ENCODE results near the gene PRRT1.

Gene PRRT1

DNA sequence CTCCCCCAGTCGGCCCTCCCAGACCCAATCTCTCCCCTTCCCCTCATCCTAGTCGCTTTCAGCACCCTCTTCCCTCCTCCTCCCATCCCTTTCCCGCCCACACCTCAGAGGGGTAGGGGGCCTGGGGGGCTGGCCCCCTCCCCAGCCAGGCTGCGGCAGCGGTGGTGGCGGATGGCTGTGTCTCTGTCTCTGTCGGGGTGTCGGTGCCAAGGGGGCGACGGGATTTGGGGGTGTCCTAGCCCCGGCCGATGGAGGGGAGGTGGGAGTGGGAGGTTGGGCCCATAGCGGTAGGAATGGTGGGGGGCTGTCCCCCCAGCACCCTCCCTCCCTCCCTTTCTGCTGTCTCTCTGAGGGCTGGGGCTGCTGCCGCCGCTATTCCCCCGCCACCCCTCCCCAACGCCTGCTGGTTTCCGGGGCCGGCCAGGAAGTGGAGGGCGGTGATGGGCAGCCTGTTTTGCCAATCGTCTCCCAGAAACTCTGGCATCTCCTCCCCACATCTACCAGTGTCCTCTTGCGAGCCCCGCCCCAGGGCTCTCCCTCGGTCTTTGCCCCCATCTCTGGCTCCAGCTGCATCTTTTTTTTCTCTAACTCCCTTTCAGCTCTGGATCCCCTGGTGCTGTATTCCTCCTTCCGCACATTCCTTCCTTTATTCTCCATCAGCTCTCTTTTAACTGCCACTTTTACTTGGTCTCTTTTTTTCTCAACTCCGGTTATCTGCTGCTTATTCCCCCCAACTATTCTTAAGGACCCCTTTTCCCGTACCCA is 24.2 kb upstream of the PRRT1 start, which contains the start of gene AGPAT1:
TSS of gene AGPAT1 (minus strand) at position 374 of the 765 bp plus-strand sequence. CDS start 4,588 bp downstream, outside the sequence.
- peak; percentile 93 to 95 for DNase-seq (ENCODE audit: low read depth in 2 of 2)

DNA sequence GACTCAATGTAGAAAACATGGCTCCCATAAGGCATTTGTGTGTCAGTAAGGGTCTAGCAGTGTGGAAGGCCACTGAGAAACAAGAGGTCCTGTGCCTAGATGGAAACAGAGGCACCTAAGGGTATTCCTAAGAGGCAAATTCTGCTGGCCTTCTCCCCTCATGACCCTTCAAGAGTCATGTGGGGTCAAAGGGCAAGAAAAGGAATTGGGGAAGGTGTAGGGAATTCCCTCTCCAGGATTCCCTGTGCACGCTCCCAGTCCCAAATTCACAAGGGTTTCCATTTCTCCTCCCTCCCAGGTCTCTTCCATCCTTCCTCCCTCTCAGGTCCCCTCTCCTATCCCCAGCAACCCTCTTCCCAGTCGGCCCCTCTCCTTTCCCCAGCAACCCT is 23.6 kb upstream of the PRRT1 start:
- no peak for DNase-seq (ENCODE audit: low read depth in 2 of 2)

DNA sequence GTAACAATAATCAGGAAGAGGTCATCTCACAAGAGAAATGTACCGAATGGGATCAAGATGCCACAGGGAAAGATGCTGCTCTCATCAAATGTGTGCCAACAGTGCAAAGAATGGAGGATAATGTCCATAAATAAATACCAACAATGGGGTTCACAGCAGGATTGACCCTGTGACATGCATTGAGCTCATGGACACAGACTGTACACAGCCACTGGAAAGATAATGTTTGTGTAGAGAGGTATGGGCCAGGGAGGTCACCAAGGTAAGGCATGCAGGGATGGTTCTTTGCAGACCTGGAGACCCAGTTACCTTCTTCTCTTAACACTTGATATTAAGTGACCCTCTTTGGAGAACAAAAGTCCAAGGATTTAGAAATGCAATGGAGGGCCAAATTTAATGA is 22.7 kb upstream of the PRRT1 start:
- no peak for DNase-seq (ENCODE audit: low read depth in 2 of 2)

GRCh38 chr6:32173051-32173727 is 21.4 kb upstream of the PRRT1 start:
- no peak for DNase-seq (ENCODE audit: low read depth in 2 of 2)

GRCh38 chr6:32171234-32171633 is 19.5 kb upstream of the PRRT1 start:
- DNase-seq (ENCODE audit: low read depth in 2 of 2): no peak

DNA sequence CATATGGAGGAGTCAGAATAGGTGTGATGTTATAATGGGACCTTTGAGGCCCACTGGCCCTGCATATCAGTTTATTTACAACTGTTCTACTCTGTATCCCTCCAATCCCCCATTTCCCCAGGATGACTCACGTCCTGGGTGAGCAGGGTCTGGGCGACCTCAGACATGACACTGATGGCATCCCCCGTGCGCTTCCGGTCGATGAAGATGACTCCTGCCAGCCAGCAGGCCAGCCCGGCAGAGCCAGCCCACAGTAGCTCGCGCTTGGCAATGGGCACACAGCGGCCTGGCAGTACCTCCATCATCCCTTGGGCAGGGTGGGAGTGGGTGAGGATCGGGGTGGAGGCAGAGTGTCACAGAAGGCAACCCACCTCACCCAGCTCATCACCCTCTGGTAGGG is 18.6 kb upstream of the PRRT1 start:
- DNase-seq (ENCODE audit: low read depth in 2 of 2): no peak

DNA sequence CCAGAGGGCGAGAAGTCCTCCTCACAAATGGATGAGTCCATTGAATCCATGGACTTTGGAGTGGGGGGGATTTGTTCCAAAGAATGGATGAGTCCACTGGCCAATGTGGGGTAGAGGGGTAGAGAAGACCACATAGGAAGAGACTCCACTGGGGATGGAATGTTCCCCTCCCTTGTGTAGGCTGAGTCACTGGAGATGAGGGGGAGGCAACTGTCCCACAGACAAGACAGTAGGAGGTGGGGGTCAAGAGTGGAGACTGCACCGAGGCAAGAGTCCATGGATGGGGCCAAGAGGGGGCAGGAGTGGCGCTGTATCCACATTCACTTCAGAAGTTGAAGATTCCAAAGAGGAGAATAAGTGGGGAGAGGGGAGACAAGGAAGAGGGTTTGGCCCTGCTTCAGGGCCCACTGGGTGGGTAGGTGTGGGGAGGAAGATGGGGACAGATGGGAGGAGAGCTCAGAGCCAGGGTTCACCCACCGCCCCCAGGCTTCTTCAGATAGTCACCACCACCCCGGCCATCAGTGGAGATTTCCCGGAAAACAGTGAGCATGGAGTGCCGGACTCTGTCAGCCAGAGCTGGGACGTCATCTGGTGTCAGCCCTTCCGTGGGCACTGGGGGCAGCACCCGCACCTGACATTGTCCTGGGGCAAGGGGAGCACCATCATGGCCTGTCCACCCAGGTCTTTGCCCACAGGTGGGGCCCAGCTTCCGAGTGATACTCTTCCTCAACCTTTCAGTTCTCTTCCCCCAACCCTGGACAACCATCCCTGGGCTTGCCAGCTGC is 17.3 kb upstream of the PRRT1 start:
- DNase-seq (ENCODE audit: low read depth in 2 of 2): no peak

DNA sequence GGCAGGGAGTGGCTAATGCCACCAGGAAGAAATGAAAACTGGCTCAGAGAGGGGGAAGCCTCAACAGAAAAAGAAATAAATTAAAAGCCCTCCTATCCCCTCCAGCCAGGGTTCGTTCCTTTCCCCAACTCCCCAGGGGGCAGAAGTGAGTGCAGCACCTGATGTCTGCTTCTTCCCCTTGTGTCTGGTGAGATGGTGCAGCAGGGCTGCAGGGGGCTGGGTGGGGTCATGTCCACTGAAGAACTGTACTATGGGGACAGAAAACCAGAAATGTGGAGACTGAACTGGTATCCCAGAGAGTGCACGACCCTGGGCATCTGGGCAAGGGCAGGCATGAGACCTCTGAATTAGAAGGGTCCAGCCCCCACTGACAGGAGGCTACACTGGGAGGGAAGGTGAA is 16.6 kb upstream of the PRRT1 start:
- DNase-seq (ENCODE audit: low read depth in 2 of 2): no peak

DNA sequence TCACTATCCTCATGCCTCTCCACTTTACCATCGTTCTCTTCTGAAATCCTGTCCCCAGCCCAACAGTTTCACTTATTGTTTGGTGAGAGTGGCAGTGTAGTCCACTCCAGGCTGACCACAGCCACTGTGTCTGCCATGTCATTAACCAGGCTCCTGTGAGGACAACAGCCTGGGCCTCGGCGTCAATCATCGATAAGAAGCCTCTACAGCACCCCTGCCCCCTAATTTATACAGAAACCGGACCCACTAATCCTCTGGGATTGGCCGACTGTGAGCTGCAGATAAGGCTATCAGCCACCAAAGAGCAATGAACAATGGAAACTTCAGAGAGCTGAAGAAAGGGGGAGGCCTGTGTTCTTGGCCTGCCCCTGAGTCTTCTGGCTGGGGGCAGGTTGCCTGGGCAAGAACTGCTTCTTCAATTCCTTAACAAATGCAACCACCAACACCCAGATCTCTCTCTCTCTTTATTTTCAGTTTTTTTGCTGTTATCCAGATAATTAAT is 16.1 kb upstream of the PRRT1 start:
- no peak for DNase-seq (ENCODE audit: low read depth in 2 of 2)

DNA sequence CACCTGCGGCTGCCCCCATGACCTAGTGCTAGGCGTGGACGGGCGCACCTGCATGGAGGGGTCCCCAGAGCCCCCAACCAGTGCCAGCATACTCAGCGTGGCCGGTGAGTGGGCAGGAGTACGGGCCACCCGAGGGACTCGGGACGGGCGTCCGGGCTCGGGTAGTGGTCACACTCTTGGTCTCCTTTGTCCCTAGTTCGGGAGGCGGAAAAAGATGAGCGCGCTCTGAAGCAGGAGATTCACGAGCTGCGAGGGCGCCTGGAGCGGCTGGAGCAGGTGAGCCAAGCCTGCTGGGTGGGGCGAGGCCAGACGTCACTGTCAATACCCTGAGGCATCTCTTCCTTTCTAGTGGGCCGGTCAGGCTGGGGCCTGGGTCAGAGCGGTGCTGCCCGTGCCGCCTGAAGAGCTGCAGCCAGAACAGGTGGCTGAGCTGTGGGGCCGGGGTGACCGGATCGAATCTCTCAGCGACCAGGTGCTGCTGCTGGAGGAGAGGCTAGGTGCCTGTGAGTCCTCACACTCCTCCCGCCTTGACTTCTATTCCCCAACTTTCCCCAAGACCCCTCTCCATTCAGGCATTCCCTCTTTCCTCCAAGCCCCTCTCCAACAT is 15.5 kb upstream of the PRRT1 start:
- DNase-seq (ENCODE audit: low read depth in 2 of 2): no peak

DNA sequence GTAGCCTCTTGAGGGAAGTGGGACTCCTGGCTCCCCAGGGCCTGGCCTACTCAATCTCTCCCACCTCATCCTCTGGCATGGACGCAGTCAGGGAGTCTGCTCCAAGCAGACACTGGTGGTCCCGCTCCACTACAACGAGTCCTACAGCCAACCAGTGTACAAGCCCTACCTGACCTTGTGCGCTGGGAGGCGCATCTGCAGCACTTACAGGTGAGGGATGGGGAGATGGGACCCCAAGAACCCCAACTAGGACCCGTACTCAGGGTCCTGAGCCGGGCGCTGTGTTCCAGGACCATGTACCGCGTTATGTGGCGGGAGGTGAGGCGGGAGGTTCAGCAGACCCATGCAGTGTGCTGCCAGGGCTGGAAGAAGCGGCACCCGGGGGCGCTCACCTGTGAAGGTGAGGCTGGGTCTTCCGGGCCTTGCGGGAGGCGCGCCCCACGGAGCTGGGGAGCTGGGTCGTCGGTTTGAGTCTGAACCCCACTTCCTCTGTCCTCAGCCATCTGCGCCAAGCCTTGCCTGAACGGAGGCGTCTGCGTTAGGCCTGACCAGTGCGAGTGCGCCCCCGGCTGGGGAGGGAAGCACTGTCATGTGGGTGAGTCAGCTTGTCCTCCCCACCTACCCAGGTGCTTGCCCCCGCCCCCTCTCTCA is 14.8 kb upstream of the PRRT1 start:
- no peak for DNase-seq (ENCODE audit: low read depth in 2 of 2)

- no peak for DNase-seq (ENCODE audit: low read depth in 2 of 2)
Observed at GRCh38 chr6:32164295-32164694, 12.6 kb upstream of the PRRT1 start, which contains the start of gene EGFL8. Gene EGFL8 (plus strand): TSS chr6:32164595. CDS start chr6:32166166, 1,571 bp downstream.

- DNase-seq (ENCODE audit: low read depth in 2 of 2): no peak
Observed at GRCh38 chr6:32163559-32164258, 12.0 kb upstream of the PRRT1 start.

- DNase-seq (ENCODE audit: low read depth in 2 of 2): no peak
Observed at GRCh38 chr6:32158052-32158451, 6.3 kb upstream of the PRRT1 start.

DNA sequence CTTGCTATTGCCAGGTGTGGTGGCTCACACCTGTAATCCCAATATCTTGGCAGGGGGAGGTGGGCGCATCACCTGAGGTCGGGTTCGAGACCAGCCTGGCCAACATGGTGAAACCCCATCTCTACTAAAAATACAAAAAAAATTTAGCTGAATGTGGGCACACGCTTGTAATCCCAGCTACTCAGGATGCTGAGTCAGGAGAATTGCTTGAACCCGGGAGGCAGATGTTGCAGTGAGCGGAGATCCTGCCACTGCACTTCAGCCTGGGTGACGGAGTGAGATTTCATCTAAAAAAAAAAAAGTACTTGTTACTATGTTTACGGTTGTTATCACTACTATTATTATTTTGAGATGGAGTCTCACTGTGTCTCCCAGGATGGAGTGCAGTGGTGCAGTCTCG is 5.2 kb upstream of the PRRT1 start:
- DNase-seq (ENCODE audit: low read depth in 2 of 2): no peak

DNA sequence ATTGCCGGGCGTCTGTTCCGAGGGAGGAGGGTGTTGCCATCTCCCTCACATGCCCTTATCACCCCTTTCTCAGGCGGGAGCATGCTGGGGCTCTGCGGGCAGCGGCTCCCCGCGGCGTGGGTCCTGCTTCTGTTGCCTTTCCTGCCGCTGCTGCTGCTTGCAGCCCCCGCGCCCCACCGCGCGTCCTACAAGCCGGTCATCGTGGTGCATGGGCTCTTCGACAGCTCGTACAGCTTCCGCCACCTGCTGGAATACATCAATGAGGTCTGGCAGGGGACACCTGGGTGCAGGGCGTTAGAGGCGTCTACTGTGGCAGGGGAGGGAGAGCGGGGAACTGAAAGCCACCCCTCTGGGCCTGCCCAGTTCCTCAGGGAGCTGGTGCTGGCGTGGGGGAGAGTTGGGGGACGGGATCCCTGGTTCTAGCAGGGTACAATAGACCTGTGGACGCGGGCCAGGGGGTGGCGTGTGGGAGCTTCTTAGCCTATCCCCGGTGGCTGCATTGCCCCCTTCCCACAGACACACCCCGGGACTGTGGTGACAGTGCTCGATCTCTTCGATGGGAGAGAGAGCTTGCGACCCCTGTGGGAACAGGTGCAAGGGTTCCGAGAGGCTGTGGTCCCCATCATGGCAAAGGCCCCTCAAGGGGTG is 2.9 kb upstream of the PRRT1 start:
- DNase-seq (ENCODE audit: low read depth in 2 of 2): peak in 1 of 2 donors; percentile 35

DNA sequence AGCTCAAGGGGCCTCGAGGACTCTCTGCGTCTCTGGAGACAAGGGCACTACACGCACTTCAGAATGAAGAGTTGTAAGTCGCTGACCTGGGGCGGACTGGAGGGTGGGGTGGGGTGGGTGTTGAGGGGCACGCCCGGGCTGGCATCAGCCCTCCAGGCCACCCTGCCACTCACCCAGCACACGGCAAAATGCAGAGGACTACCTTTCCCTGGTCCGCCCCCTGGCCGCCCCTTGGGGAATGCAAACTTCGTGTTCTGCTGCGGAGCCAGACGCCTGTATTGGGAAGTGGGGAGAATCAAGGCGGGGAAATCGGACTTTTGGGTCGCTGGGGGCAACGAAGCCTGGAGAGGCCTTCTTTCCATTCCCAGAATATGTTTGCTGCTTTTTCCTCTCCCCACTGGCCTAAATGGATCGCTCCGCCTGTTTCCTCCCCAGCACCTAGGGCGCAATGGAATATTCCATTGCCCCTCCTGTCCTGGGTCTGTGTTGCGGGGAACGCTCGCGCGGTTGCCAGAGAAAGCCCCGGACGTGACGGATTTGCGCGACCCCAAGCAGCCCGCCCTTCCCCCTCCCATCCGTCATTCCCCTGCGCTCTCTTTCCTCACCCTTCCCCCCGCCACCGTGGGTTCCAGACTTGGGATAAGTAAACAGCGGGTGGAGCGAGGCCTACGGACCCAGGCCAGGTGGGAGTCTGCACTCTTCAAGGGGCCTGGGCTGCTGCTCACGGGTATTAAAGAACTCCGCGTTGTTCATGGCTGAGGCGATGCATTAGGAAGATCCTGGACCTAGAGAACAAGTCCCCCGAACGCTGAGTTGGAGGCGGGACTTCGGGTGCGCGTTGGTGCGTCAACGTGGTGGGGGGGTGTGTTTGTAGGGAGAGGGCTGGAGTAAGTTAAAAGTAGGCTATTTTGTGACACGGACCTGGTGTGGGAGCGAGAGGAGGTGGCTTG is 2.1 kb upstream of the PRRT1 start, which contains the start of gene PPT2:
TSS of gene PPT2 (plus strand) at position 578 of the 950 bp plus-strand sequence. CDS start 454 bp downstream, outside the sequence.
- peak; percentile 54 to 61 for DNase-seq (ENCODE audit: low read depth in 2 of 2)

GRCh38 chr6:32152769-32153563 is 1.2 kb upstream of the PRRT1 start:
- no peak for DNase-seq (ENCODE audit: low read depth in 2 of 2)
